Mucosa of stomach (tissue), 1 donor: Measurements from ENCODE around the gene TCEA3.
A peak's percentile ranks its signal among the peaks of the same experiment; 100 is the strongest.

Experiments
- H3K27me3 ChIP-seq: one replicate; pipeline ENCODE4 v1.7.0; 2013; ENCODE audit warnings: mild to moderate bottlenecking, low read length; ENCODE audit not compliant: control insufficient read depth, insufficient read depth
- H3K36me3 ChIP-seq: one replicate; pipeline ENCODE4 v1.7.0; 2013; ENCODE audit warnings: low read length; ENCODE audit not compliant: control insufficient read depth, insufficient read depth
- H3K4me1 ChIP-seq: one replicate; pipeline ENCODE4 v1.7.0; 2013; ENCODE audit warnings: mild to moderate bottlenecking, low read length; ENCODE audit not compliant: control insufficient read depth, insufficient read depth
- H3K4me3 ChIP-seq: one replicate; pipeline ENCODE4 v1.7.0; 2013; ENCODE audit warnings: low read length
- H3K9ac ChIP-seq: one replicate; pipeline ENCODE4 v1.7.0; 2013; ENCODE audit warnings: mild to moderate bottlenecking, low read length, moderate library complexity
- H3K9me3 ChIP-seq: one replicate; pipeline ENCODE4 v1.7.0; 2013; ENCODE audit warnings: mild to moderate bottlenecking, low read length, moderate library complexity; ENCODE audit not compliant: control insufficient read depth
- donor health status: Pancreatic carcinoma.

Gene TCEA3

DNA sequence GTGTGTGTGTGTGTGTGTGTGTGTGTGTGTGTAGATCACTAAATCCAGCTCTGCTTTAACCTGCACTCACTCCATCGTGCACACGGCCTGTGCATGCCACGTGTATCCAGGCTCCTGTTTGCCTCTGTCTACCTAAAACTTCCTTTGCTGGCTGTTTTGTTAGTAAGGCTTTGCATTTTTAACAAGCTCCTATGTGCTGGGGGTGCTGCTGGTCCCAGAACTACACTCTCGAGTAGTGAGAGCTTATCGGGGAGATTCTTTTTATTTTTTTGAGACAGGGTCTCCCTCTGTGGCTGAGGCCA lies 596 bp upstream of the TCEA3 start:
- no peaks in the 10 kb centered on the region for H3K36me3 ChIP-seq
- no peaks in the 10 kb centered on the region for H3K27me3 ChIP-seq
- H3K9me3 ChIP-seq: no peaks in the 10 kb centered on the region
- H3K4me1 ChIP-seq: peaks cover 28% of the 10 kb centered on the region
- H3K4me3 ChIP-seq: peak overlapping the region; percentile 27
- H3K9ac ChIP-seq: peak overlapping the region; percentile 66

DNA sequence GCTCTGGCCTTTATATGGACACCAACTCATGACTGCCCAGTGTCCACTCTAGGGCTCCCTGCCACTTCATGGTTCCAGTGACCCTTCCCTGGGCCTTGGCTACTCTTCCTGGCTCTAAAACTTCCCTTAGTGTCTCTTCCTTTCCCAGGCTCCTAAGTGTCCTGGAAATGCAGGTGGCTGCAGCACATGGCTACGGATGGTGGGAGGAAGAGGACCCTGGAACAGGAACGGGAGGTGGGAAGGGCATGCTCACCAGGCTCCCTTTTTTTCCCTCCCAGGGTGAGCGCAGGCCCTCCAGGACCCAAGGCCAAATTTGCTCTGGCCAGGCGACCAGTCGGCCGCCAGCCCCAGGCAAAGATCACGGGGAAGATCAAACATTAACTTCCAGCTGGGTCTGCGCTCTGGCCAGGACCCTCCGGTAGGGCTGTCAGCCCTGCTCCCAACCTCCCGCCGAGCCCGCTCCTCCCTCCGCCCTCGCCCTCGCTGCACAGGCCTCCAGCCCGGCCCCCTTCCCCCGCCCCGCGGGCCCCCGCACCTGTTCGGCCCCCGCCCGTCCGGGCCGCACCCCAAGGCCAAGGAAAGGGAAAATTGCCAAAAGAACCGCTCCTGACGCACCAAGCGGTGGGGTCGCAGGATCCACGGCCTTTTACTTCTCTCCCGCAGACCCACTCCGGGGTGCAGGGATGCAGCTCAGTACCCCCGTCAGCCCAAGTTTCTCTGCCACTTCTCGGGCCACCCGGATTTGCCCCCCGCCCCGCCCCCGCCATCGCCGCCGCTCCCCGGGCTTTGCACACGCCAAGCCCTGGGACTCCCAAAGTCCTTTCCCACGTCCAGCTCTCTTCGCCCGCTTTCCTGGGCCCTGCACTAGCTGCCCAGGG lies 894 bp downstream of the TCEA3 start:
- peak overlapping the region; percentile 73 for H3K9ac ChIP-seq
- H3K9me3 ChIP-seq: no peaks in the 10 kb centered on the region
- peak overlapping the region; percentile 34 for H3K4me3 ChIP-seq
- peaks cover 28% of the 10 kb centered on the region for H3K4me1 ChIP-seq
- no peaks in the 10 kb centered on the region for H3K27me3 ChIP-seq
- H3K36me3 ChIP-seq: no peaks in the 10 kb centered on the region

DNA sequence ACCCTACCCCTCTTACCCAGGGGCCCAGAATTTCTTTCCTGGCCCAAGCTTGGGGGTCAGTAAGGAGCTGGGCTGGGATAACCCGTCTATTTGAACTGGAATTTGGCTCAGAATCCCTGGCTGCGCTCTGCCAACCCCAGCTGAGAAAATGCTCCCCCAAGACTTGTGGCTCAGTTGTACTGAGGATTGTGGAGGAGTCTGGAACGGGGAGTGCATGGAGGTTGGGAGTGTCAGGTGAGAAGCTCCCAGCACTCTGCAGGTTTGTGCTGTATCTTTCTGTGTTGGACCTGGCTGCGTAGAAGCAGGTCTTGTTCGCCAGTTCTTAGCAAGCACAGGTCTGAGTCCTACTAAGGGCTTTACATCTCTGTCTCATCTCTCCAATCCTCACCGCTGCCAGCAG lies 1.6 kb downstream of the TCEA3 start:
- Histone ChIP-seq H3K4me1 (peaks cover 31% of the 10 kb centered on the region), H3K27me3 (no peaks in the 10 kb centered on the region), H3K9me3 (no peaks in the 10 kb centered on the region), H3K36me3 (no peaks in the 10 kb centered on the region), H3K9ac (peak overlapping the region; percentile 73), H3K4me3 (peak overlapping the region; percentile 34)

DNA sequence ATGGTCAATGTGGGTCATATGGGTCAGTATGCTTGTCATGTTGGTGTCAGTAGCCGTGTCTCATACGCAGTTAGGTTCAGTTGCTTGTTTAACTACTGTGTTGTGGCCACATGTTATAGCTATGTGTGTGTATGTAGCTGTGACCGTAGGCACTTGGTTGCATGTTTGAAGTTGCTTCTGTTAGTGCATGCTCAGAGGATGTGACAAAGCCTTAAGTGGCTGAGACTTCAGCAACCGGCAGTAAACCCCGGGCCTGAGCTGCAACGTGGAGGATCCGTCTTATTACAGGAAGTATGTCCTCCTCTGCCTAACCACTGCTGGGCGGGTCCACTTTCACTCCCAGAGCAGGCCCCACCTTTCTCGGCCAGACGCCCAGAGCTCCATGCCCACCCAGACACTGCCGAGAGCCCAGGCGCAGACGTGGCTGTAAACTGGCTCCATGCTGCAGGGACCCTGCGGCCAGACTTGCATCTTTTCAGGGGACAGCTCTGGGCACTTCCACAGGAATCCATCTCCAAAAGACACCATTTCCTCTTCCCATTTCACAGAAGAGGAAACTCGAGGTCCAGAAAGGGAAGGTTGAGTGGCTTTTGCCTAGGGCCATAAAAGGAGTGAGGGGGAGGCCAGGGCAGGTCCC lies 2.2 kb downstream of the TCEA3 start:
- H3K9ac ChIP-seq: peak overlapping the region; percentile 73
- H3K4me3 ChIP-seq: peak overlapping the region; percentile 34

DNA sequence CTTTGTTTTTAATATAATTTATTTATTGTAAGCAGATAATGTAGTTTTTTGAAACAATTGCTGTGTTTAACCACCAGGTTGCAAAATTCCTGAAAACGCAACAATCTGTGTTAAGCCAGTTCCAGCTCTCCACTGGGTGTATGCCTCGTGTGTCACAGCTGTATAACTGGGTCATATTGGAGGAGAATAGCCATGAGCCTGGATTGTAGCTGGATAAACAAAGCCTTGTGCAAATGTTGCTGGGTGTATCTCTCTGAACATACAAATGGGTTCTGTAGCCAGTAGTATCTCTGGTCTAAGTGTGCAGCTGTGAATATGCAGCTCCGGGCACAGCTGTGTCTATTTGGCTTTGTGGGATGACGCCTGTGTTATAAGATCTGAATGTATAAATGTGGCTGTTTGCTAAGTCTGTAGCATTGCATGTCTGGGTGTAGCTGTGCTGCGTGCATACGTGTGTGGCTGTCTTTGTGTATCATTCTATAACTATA lies 2.8 kb downstream of the TCEA3 start:
- Histone ChIP-seq H3K4me1 (peaks cover 36% of the 10 kb centered on the region), H3K9me3 (no peaks in the 10 kb centered on the region), H3K9ac (peak overlapping the region; percentile 73), H3K4me3 (no peak overlapping the region), H3K27me3 (no peaks in the 10 kb centered on the region), H3K36me3 (peaks cover 4% of the 10 kb centered on the region)

More for the DNA sequence above, 2.2 kb downstream of the TCEA3 start:
- no peaks in the 10 kb centered on the region for H3K9me3 ChIP-seq
- peaks cover 36% of the 10 kb centered on the region for H3K4me1 ChIP-seq
- H3K36me3 ChIP-seq: no peaks in the 10 kb centered on the region
- H3K27me3 ChIP-seq: no peaks in the 10 kb centered on the region

DNA sequence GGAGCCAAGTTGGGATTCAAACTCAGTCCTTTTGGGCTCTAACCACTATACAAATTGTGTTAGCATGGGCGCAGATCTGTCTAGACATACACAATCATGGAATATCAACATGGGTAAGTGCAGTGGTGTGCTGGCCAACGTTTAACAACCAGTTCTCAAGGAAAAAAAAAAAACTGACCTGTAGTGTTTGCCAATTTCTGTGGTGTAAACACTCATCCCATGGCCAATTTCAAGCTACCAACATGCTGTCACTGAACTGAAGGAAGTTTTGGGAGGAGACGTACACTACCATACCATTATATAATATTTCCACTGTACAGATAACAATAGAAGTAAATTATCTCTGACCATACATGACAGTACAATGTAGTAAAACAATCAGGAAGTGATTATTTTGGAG lies 3.2 kb downstream of the TCEA3 start:
- H3K4me1 ChIP-seq: peaks cover 36% of the 10 kb centered on the region
- H3K9me3 ChIP-seq: no peaks in the 10 kb centered on the region
- H3K36me3 ChIP-seq: peaks cover 5% of the 10 kb centered on the region
- no peaks in the 10 kb centered on the region for H3K27me3 ChIP-seq
- H3K9ac ChIP-seq: no peak overlapping the region
- no peak overlapping the region for H3K4me3 ChIP-seq

DNA sequence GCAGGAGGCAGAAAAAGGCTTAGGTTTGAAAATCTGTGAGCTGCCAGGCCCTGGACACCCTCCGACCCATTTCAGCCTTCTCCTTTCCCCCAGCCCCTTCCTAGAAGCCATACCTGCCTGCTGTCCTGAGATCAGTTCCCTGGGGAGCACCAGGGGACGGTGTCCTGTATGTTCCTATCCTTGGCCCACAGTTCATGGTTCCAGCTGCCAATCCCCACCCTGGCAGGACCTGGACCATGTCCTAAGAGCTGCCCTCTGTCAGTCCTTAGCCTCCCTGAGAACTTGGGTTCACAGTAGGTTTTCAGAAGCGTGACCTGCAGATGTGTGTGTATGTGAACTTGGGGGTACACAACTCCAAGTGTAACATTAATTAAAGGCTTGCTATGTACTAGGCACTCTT lies 3.8 kb downstream of the TCEA3 start:
- Histone ChIP-seq H3K9me3 (no peaks in the 10 kb centered on the region), H3K27me3 (no peaks in the 10 kb centered on the region), H3K36me3 (peaks cover 5% of the 10 kb centered on the region), H3K4me1 (peaks cover 36% of the 10 kb centered on the region), H3K4me3 (no peak overlapping the region), H3K9ac (no peak overlapping the region)

DNA sequence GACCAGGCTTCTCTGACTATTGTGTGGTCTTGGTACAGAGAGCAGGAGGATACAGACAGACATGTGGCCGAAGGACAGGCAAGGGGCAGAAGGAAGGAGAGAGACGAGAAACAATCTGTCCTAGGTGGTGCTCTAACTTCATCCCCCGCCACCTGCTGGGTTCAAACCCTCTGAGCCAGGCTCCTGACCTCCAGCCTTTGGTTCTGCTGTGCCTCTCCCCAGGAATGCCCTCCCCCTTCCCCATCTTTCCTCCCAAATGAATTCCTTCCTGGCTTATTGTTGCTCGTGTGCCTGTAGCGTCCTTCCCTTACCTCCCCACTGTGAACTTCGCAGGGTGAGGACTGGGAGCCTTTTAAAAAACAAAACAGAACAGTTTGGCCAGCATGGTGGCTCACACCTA lies 5.4 kb downstream of the TCEA3 start:
- Histone ChIP-seq H3K9me3 (no peaks in the 10 kb centered on the region), H3K27me3 (no peaks in the 10 kb centered on the region), H3K36me3 (peaks cover 5% of the 10 kb centered on the region), H3K4me1 (peaks cover 36% of the 10 kb centered on the region), H3K9ac (no peak overlapping the region), H3K4me3 (no peak overlapping the region)

DNA sequence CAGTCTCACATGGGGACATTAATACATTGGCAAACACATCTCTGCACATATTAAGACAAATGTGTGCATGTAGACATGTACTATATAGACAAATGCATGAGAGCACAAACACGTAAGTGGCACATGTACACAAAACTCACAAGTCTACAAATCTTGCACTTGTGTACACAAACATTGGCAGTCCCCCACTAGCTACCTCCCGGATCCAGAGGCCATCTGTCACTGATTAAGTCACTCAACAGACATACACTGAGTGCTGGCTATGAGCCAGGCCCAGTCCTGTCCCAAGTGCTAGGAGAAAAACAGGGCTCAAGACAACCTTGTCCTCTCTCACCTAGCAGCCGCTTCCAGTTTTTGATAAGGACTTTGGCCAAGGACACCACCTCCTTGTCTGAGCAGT lies 7.0 kb downstream of the TCEA3 start:
- no peaks in the 10 kb centered on the region for H3K9me3 ChIP-seq
- H3K9ac ChIP-seq: no peak overlapping the region
- H3K4me3 ChIP-seq: no peak overlapping the region
- peaks cover 5% of the 10 kb centered on the region for H3K36me3 ChIP-seq
- peaks cover 27% of the 10 kb centered on the region for H3K4me1 ChIP-seq
- H3K27me3 ChIP-seq: no peaks in the 10 kb centered on the region

DNA sequence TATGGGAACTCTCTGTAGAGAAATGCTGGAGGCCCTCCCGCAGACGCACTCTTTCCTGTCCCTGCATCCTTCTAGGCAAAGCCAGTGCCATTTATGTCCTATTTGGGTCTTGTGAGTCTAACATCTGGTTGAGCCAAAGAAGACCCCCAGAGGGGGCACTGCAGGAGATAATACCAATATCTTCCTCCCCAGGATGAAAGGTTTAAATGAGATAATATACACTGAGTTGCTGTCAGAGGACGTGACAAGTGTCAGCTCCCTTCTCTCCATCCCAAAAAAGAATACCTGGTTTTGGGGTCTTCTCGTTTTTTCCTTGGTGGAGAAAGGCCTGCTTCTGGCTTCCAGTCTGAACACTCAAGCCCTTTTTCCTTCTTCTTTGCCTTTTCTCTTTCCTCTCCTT lies 7.6 kb downstream of the TCEA3 start:
- Histone ChIP-seq H3K9me3 (no peaks in the 10 kb centered on the region), H3K4me3 (no peak overlapping the region), H3K27me3 (no peaks in the 10 kb centered on the region), H3K36me3 (peaks cover 5% of the 10 kb centered on the region), H3K4me1 (peaks cover 21% of the 10 kb centered on the region), H3K9ac (no peak overlapping the region)

DNA sequence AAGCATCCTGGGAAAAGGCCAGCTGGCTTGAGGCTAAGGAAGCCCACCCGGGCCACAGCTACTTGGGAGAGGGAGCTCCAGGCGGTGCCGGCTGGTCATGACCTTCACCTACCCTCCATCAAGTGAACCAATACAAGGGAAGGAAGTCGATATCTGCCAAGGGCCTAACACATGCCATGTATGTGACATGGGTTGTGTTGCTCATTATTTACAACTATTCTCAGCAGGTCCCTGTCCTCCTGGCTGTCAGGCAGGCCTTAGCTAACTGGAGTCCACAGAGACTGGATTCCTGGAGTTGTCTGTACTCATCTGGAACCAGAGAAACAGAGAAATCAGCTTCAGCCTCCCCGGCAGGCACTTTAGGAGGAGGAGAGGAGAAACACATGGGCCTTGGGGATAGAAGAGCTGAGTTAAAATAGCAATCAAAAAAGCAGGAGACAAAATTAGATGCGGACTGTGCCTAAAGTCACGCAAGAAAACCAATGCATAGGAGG lies 15.7 kb downstream of the TCEA3 start:
- Histone ChIP-seq H3K9me3 (no peaks in the 10 kb centered on the region), H3K4me3 (no peak overlapping the region), H3K4me1 (peaks cover 7% of the 10 kb centered on the region), H3K27me3 (no peaks in the 10 kb centered on the region), H3K36me3 (peaks cover 15% of the 10 kb centered on the region), H3K9ac (no peak overlapping the region)

DNA sequence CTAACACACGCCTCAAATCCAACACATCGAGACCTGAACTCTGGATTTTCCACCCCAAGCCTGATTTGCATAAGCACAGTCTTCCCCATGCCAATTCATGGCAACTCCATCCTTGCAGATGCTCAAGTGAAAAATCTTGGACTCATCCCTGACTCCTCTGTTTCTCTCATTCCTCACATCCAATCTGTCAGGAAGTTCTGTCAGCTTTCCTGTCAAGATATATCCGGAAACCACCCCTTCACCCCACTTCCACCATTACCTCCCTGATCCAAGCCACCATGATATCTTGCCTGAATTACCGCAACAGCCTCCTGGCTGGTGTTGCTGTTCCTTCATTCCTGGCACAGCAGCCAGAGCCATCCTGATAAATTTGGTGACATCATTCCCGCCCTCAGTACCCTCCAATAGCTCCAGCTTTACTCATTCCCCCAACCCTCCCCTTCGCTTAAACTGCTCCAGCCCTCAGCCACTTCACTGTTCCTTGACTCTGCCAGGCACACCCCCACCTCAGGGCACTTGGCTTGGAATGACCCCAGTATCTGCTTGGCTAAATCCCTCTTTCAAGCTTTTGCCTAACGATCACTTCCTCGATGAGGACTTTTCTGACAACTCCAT lies 17.4 kb downstream of the TCEA3 start:
- Histone ChIP-seq H3K9ac (no peak overlapping the region), H3K27me3 (no peaks in the 10 kb centered on the region), H3K36me3 (peaks cover 21% of the 10 kb centered on the region), H3K4me1 (peaks cover 24% of the 10 kb centered on the region), H3K9me3 (no peaks in the 10 kb centered on the region), H3K4me3 (no peak overlapping the region)
